HG03520 (cell line): ENCODE results near the gene OR6B2.

Source experiments
- ATAC-seq: cut with Tn5 transposase; IDR thresholded peaks from one replicate; pipeline ENCODE4 v1.9.1; 2021; ENCODE audit warnings: mild to moderate bottlenecking, moderate library complexity; ENCODE audit not compliant: unreplicated experiment

Gene OR6B2

DNA sequence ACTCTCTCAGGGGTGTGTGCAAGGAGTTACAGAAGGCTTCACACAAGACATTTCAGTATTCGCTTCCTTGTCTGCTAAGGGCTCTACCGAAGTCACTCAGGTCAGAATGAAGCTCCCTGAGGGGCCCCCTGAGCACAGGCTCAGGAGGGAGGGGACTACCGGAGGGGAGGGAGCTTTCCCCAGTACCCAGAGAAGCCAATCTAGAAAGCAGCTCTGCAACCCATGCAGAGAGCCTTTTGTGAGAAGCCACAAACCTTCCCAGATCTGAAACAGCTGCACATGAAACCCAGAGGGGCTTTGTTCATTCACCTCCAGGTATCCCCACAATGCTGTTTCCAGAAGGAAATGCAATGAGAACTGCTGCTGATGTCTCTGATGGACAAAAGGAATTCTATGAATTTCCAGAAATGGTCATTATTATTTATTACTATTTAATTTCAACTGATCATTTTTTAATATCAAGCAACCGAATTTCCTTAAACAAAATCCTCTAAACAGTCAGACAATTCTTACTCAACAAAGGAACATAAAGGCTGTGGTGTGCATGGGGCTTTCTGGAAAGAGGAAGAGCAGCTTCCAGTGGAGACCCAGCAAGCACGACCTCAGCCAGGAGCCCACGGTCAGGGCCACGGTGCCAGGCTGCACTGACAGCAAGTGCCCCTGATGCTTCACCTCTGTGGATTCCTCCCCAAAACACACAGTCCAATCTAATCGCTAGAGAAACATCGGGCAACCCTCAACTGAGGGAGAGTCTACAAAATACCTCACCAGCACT is 47.0 kb downstream of the OR6B2 start:
- ATAC-seq = no peak
